ENCODE results near the gene GRIK2.

Gene GRIK2

GRCh38 chr6:101760843-101761621, 367.5 kb downstream of the GRIK2 start:
- H3K27ac ChIP-seq = no peak overlapping the region
- TF ChIP-seq CTCF (IDR thresholded peaks at IDR 0.05) (no peak), ZFX (IDR thresholded peaks at IDR 0.05; ENCODE audit: borderline replicate concordance) (no peak)

GRCh38 chr6:101762851-101763250, 369.3 kb downstream of the GRIK2 start:
- H3K27ac ChIP-seq = no peak overlapping the region
- TF ChIP-seq CTCF (IDR thresholded peaks at IDR 0.05) = no peak
- TF ChIP-seq ZFX (IDR thresholded peaks at IDR 0.05; ENCODE audit: borderline replicate concordance) = no peak

- no peak overlapping the region for H3K27ac ChIP-seq
- TF ChIP-seq CTCF (IDR thresholded peaks at IDR 0.05) (no peak), ZFX (IDR thresholded peaks at IDR 0.05; ENCODE audit: borderline replicate concordance) (no peak)
Measured at GRCh38 chr6:101765281-101765680, 371.8 kb downstream of the GRIK2 start.

GRCh38 chr6:101770116-101770515, 376.6 kb downstream of the GRIK2 start:
- TF ChIP-seq ZFX (IDR thresholded peaks at IDR 0.05; ENCODE audit: borderline replicate concordance) = no peak
- TF ChIP-seq CTCF (IDR thresholded peaks at IDR 0.05) = no peak
- no peak overlapping the region for H3K27ac ChIP-seq

- no peak for TF ChIP-seq CTCF (IDR thresholded peaks at IDR 0.05)
- TF ChIP-seq ZFX (IDR thresholded peaks at IDR 0.05; ENCODE audit: borderline replicate concordance) = no peak
- no peak overlapping the region for H3K27ac ChIP-seq
Measured at GRCh38 chr6:101776919-101777350, 383.4 kb downstream of the GRIK2 start.

- TF ChIP-seq CTCF (IDR thresholded peaks at IDR 0.05) (no peak), ZFX (IDR thresholded peaks at IDR 0.05; ENCODE audit: borderline replicate concordance) (no peak)
- no peak overlapping the region for H3K27ac ChIP-seq
Measured at GRCh38 chr6:101777646-101778045, 384.1 kb downstream of the GRIK2 start.

GRCh38 chr6:101779051-101779844, 385.7 kb downstream of the GRIK2 start:
- TF ChIP-seq CTCF (IDR thresholded peaks at IDR 0.05) (no peak), ZFX (IDR thresholded peaks at IDR 0.05; ENCODE audit: borderline replicate concordance) (no peak)
- no peak overlapping the region for H3K27ac ChIP-seq
